HG03520 (cell line): ENCODE data around the gene GRAMD1B.

ENCODE experiments used
- ATAC-seq: cut with Tn5 transposase; IDR thresholded peaks from one replicate; pipeline ENCODE4 v1.9.1; 2021; ENCODE audit warnings: mild to moderate bottlenecking, moderate library complexity; ENCODE audit not compliant: unreplicated experiment

The GRAMD1B gene

DNA sequence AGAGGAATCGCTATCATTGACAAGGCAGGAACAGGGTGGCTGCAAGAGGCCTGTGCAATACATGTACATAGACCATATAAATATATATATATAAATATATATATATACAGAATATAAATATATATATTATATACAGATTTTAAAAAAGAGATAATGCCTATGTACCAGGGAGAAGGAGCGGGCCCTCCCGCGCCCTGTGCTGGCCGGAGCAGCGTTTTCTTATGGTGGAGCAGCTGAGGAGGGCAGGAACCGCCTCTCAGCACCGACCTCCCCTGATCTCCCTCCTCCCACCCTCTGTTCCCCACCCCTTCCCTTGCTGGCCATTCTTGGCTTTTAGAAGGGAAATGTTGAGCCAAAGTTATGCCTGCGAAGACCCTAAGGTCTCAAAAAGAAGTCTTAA, 192.5 kb downstream of the GRAMD1B start:
- ATAC-seq, result no peak

DNA sequence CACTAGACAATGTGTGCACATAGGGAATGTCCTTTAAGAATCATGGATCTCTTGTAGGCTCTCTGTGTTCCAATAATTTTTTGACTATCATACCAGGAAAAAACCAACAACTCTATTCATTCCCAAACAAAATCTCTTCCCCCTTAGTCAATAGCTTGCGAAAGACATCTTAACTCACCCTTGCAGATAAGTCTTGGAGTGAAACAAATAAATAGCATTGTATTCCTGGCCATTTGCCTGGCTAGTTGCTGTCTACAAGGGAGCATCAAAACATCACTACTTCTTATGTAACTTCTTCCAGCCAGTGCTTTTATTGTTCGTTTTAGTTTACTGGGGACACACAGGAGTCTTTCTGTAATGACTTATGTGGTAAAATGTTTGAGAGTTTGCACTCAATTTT, 194.9 kb downstream of the GRAMD1B start:
- no peak for ATAC-seq

DNA sequence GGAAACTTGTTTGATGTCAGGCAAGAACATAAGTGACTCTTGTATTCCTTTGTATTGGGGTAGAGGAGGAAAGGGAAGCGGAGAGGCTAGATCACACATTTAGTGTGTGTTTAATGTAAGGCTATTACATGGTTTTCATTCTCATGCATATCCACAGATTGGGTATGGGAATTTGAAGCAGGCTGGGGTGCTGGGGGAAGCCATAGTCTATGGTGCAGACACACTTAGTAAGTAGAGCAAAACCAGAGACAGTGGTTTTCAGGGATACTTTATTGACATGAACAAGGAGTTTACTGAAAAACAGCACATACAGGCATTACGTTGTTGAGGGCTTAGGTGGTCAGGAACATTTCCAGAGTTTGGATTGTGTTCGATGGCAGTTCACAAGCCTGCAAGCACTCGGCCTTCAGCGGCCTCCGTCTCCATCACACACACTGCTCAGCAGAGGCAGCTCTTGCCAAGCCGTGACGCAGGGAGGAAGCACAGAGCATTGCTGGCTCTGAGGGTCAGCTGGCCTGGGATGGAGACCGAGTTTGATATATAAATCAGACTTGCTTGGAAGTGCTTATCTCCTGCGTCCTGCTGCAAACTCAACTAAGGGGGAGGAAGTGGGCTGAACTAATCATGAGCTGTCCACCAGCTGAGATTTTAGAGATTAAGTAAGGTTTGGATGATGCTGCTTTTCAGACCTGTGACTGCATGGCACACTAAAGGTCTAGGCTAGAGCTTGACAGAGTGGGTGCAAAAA, 199.0 kb downstream of the GRAMD1B start:
- ATAC-seq, result no peak

DNA sequence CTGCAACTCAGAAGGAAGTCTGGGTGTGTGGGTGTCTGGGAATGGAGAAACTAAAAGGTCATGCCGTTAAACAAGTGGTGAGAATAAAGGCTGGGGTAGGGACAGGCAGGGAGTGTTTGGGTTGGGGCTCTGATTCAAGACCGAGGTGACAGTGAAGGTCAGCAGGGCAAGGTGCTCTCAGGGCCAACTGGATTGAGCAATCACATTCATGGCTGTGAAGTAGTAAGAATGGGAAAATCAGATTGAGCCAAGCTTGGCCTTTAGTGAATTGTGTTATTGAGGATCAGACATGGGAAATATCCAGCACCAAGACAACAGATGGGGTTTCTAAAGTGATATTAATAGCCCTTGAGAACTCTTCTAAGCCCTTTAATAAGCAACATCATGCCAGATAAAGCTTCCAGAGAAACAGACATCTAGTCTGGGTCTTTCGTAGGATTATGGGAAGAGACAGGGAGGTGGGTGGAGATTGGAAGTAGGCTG, 200.1 kb downstream of the GRAMD1B start:
- no peak for ATAC-seq

DNA sequence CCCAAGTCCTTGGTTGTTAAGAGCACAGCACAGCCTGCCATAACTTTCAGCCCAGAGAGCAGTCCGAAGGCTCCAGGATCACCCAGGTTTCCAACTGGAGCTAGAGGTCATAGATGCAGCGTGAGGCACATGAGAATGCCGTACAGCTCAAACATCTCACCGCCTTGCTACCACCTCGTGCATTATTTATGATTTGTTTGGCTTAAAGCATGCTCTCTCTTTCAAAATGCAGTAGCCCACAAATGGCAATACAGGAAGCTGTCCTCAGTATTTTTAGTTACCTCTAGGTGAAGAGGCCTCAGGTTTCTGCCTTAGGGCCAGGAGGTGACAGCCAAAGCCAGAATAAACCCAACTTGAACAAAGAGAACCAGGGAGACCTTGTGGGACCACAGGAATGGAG, 210.0 kb downstream of the GRAMD1B start:
- ATAC-seq, result no peak

DNA sequence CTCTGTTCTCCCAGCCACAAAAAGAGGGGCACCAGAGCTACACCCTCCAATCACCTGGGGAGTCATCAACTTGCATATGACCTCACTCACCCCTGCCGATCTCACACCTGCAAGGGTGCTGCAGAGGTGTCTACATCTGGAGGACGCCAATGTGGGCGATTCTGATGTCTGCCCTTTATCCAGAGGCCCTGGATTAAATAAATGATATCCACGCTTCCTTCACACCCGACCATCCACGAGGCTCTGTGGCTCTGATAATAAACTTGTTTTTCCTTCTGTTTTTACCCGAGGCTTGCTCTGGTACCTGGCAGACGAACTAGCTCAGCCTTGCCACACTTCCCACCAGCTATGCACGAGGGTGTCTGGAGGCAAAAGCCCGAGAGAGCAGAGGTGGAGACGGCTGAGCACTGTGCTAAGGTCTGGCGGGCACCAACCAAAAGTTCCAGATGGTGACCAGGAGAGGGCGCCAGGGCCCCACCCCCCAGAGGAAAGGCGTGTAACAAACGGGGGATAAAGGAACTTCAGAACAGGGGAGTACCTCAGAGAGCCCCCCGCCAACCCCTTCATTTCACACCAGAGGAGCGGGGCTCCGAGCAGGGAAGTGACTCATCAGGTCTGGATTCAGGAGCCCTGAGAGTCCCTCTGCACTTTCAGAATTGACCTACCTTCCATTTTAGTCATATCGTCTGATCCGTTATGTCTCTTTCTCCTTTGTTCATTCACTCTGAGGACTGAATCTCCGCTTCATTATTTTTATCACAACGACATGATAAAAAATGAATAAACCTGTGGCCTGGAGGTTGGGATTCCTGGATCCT, 210.8 kb downstream of the GRAMD1B start:
- ATAC-seq, result no peak

DNA sequence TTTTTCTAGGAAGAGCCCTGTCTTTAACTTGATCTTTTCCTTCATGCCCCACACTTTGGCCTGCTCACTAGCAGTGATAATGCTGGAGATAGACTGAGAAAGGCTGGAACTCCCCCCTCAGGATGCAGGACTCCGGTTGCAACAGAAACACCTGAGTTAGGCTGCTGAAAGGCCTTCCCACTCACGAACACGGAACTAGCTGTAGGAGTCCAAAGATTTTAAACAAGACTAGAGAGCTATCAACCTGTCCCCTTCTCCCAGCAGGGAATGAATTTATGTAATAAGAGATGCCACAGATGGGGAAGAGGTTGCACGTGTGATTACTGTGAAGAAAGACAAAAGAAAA, 211.4 kb downstream of the GRAMD1B start:
- no peak for ATAC-seq

DNA sequence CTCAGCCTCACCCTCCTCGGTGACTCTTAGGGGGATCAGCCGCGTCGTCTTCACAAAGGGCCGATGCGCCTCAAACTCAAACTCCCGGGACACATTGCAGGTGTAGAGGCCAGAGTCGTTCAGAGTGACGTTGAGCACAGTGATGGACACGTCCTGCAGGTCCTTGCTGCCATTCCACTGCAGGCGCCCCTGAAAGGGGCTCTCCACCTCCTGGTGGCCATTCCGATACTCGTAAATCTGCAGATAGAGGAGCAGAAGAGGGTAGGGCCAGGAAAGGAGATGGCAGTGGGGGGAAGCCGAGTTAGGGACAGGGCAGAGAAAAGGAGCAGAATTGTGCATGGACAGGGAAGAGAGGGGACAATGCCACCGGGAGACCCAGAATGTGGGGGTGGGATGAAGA, 212.4 kb downstream of the GRAMD1B start:
- no peak for ATAC-seq

DNA sequence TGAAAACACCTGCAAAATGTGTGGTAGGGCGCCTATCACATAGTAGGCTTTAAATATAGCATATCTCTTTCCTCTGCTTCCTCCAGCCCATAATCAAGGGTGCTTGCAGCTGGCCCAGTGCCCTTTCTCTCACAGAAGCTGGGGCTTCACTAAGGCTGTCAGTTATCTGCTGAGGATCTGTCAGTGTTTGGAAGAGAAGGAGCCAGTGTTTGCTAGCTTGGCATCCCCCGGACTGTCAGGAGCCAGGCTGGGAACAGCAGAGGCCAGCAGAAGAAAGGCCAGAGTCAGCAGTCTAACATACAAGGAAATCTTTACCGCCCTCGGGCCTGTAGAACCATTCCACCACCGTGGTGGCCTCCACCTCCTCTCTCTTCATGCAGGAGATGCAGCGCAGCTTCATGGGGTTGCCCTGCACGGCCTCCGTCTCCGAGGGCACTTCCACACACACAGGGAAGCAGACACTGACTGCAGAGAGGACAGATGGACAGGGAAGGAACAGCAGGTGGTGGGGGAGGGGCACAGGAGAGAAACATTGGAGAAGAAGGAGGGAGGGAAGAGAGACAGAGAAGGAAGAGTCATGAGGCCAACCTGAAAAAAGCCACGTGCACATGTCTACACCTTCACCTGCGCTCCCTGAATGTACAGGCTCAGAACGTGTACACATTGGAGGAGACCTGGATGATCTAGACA, 215.4 kb downstream of the GRAMD1B start:
- no peak for ATAC-seq

DNA sequence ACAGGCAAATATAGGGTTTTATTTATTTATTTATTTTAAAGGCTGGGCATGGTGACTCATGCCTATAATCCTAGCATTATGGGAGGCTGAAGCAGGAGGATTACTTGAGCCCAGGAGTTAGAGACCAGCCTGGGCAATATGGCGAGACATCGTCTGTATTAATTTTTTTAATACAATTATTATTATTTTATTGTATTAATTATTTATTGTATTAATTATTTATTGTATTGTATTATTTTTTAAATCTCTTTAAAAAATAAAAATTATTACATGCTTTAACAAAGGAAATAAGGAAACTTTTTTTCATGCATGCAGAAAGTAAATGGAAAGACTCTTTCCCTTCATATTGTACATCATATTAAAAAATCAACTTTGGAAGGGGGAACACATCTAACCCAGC, 220.8 kb downstream of the GRAMD1B start:
- no peak for ATAC-seq

DNA sequence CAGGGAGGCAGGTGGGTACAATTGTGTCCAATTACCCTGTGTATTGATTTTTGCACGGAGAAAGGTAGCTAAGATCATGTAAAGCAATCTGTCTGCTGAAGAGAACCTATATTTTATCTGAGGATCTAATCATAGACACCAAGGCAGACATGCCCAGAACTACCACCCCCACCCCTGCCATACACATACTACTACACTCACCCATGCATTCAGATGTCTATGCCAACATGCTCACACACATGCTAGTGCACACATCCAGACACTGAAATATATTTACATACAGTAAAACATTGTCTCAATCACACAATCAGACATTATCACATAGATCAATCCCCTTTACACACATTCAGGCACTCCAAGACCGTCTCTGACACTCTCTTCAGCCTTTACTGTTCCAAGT, 222.5 kb downstream of the GRAMD1B start:
- no peak for ATAC-seq

DNA sequence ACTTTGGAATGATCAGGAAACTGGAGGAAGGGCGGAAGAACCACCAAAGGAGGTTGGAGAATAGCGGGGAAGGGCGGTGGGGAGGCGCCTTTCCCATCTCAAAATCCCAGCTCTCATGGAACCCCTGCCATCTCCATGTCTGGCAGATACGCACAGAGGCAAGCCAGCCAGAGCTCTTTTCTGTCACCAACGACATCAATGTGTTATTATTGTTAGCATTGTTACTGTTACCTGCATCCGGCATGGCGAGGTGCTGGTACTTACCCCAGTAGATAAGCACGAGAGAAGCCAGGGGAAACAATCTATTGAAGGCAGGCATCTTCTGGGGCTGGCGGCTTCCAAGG, 223.4 kb downstream of the GRAMD1B start:
- ATAC-seq, result no peak

DNA sequence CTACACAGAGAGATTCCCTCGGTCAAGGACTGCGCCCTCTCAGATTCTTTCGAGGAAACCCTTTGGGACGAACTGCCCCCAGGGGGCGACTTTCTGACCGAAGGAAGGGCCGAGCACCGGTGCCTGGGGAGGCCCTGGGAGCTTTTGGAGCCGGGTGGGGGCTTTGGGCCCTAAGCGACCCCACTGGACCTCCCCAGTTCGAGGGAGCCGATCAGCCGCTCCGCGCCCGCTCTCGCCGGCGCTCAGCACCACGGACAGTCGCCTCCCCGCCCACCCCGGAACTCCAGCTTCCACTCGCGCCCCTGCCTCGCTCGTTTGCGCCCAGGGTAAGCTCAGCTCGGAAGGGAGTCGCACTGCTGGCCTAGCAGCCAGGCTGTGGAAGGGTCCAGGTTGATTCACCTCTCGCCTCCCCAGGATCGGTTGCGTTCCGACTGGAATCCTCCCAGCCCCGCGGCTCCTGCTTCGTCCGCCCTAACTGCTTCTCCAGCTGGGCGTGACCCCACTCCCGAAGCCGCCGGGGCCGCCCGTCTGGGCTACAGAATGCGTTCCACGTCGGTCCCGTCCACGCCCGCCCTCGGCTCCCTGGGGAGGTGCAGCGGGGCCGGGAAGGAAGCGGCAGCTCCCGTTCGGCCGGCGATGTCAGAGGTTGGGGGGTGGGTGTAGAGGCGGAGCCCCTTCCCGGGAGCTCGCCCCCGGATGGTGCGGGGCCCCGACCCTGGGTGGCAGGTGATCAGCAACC, 223.9 kb downstream of the GRAMD1B start:
- no peak for ATAC-seq

DNA sequence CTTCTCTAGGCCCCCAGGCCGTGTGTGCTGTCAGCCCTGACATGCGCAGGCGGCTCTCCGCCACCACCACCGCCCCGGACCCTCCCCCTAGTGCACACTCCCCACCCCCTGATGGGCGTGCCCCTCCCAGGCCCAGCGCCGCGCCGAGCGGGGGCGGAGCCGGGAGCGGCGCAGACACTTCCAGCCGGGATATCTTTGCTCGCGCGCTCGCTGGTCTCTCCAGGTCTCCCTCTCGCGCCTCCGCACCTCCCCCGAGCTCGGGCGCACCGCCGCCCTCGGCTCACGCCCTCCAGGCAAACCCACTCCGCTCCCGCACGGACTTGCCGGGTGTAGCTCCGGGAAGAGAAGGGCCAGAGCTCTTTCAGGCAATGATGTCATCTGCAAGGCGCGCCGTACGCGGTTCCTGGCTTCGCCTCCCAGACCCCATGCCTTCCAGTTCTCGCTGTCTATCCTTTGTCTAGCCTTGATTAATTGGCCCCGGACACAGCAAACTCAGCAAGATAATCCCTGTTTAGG, 224.6 kb downstream of the GRAMD1B start, which contains the start of gene SCN3B:
Gene SCN3B, minus strand, starts transcription at position 59 of the 516 bp plus-strand sequence. CDS start 823 bp downstream, outside the sequence.
- no peak for ATAC-seq

DNA sequence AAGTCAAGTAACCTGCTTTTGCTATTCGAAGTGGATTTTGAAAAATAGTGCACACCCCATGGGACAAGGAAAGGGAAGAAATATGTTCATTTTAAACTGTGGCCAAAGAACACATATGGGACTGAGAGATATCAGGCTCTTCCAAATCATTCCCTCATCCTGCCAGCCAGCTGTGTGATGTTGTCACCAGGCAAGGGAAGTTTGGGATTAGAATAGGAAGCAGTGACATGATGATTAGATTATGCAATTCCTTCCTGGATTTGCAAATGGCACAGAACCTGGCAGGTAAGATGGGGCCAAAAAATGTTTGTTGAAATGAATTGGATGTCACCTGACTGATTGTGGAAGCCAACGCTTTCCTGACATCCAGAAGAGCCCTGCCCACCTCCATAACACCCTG, 229.2 kb downstream of the GRAMD1B start:
- no peak for ATAC-seq

DNA sequence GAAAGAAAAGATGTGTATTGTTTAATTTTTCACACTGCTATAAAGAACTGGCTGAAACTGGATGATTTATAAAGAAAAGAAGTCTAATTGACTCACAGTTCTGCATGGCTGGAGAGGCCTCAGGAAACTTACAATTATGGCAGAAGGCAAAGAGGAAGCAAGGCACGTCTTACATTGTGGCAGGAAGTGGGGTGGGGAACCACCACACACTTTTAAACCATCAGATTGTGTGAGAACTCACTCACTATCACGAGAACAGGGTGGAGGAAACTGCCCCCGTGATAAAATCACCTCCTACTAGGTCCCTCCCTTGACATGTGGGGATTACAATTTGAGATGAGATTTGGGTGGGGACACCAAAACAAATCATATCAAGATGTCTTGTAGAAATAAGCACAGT, 229.9 kb downstream of the GRAMD1B start:
- peak; percentile 78 for ATAC-seq

DNA sequence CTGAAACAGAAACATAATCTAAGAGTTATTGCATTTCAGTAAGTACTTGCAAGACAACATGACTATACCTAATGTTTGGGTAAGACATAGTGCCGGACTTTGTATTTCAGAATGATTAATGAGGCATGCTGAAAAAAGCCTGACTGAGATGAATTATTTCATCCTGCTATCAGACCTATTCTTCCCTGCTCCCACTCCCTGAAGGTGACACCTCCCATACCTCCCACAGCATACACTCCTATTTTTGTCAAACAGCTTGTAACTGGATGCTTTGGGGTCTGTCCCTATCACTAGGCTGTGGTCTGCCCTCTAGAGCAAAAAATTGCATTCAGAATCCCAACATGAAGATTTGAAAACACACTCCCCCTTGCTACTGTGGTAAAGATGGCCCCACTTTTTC, 235.2 kb downstream of the GRAMD1B start:
- no peak for ATAC-seq

DNA sequence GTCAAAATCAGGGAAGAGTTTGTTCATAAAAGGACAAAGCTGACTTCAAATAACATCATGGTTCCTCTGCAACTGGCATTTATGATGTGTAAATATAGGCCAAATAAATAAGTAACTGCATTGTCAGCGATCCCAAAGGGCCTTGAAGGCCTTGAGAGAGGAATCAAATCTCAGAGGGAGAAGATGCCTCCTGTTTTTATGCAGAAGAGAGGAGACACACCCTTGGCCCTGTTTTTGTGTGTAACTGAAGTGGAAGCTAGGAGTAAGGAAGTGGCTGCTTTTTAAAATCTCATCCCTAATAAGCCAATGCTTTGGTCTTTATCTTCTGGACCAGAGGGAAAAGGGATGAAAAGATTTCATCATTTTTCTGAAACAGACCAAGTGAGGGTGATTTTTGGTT, 240.0 kb downstream of the GRAMD1B start:
- no peak for ATAC-seq

DNA sequence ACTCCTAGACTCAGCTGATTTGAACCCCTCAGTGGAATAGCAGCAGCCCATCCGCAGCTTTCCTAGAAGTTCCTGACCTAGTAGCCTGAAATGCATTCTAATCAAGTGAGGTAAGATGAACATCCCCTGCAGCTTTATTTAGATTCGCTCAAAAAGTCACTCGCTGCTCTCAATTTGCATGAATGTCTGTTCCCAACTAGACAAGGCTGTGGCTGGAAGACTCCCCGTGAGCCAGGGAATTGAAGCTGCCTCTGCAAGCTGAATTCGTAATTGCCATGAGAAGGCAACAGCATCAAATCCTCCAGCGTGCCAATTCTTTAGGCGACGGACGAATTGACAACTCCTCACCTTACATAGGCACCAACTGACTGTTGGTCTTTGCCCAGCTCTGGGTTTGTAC, 241.5 kb downstream of the GRAMD1B start:
- ATAC-seq, result no peak

DNA sequence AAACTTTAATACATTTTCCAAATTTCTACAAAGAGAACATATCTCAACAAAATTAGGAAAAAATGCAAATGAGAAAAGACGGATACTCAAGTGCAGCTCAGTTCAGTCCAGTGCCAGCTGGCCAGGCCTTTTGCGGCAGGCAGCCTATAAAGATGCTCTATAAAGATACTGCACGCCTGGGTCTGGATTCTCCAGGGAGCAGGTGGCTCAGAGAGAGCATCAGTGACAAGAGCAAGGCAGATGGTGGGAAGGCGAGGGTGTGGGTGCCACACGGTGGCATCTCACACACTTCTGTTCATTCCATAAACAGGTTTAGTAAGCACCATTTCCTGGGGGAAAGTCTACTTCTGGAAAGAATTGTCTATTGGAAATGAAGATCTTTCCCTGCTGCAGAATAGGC, 242.5 kb downstream of the GRAMD1B start:
- no peak for ATAC-seq

DNA sequence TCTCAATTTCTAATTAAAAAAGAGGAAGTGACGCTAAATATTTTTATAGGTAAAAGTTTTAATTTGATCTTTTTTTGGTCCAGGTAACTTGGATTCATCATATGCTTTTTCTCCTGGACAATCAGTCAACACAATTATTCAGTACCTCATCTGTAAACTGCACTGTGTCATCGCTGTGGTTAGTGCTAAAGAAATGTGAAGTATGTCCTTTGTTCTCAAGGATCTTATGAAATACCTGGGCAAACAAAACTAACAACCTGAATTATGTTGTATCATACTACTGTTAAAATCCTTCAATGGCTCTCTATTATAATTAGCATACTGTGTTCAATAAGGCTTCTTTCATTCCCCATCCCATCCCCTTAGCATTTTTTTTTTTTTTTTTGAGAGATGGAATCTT, 244.2 kb downstream of the GRAMD1B start:
- no peak for ATAC-seq
